GM18867 (cell line): ENCODE results near the gene FKBP5.
"Not testable (repeated sequence)": the region's sequence is repeated elsewhere in the genome, so short reads cannot be mapped to it uniquely, and the experiment has no call there.

Experiments
- ATAC-seq: cut with Tn5 transposase; IDR thresholded peaks from one replicate; pipeline ENCODE4 v1.9.1; 2021; ENCODE audit warnings: mild to moderate bottlenecking, moderate library complexity; ENCODE audit not compliant: unreplicated experiment

The FKBP5 gene

GRCh38 chr6:35552285-35552917 lies 136.3 kb downstream of the FKBP5 start:
- no peak for ATAC-seq

GRCh38 chr6:35550437-35550836 lies 138.3 kb downstream of the FKBP5 start:
- no peak for ATAC-seq

- ATAC-seq, result no peak
Observed at GRCh38 chr6:35547676-35548075, 141.0 kb downstream of the FKBP5 start.

- no peak for ATAC-seq
Observed at GRCh38 chr6:35544769-35545361, 143.8 kb downstream of the FKBP5 start.

GRCh38 chr6:35543459-35544193 lies 145.1 kb downstream of the FKBP5 start:
- no peak for ATAC-seq

- ATAC-seq, result no peak
Observed at GRCh38 chr6:35541836-35542235, 146.9 kb downstream of the FKBP5 start.

- ATAC-seq, result no peak
Observed at GRCh38 chr6:35539223-35539622, 149.5 kb downstream of the FKBP5 start.

GRCh38 chr6:35535847-35536246 lies 152.9 kb downstream of the FKBP5 start:
- not testable (repeated sequence) for ATAC-seq

GRCh38 chr6:35534407-35535170 lies 154.1 kb downstream of the FKBP5 start:
- ATAC-seq, result no peak

- no peak for ATAC-seq
Observed at GRCh38 chr6:35533981-35534380, 154.7 kb downstream of the FKBP5 start.

- ATAC-seq, result no peak
Observed at GRCh38 chr6:35532126-35532525, 156.6 kb downstream of the FKBP5 start.

GRCh38 chr6:35524380-35525020 lies 164.2 kb downstream of the FKBP5 start:
- no peak for ATAC-seq
